Peyer's patch (tissue), 4 donors: ENCODE measurements around the gene RYR1.
"Not testable (repeated sequence)": the region's sequence is repeated elsewhere in the genome, so short reads cannot be mapped to it uniquely, and the experiment has no call there.

ENCODE experiments used
- POLR2A ChIP-seq, 2 donors: fragments of 450-650 bp; IDR thresholded peaks; one replicate each; pipeline ENCODE4 v1.5.1; 2017; ENCODE audit warnings: antibody characterized with exemption in 2 of 2, mild to moderate bottlenecking in 2 of 2, moderate library complexity in 2 of 2
- TF ChIP-seq, protein P1 (sequence below), 6 experiments: fragments of 450-650 bp in 4 of 6; fragments of 200-600 bp in 2 of 6; sonication (generic) in 1 of 6; IDR thresholded peaks; one replicate each; pipeline ENCODE4 v1.5.1; 2017 to 2019; ENCODE audit warnings: antibody characterized with exemption in 6 of 6, mild to moderate bottlenecking in 3 of 6, moderate library complexity in 1 of 6

DNA sequence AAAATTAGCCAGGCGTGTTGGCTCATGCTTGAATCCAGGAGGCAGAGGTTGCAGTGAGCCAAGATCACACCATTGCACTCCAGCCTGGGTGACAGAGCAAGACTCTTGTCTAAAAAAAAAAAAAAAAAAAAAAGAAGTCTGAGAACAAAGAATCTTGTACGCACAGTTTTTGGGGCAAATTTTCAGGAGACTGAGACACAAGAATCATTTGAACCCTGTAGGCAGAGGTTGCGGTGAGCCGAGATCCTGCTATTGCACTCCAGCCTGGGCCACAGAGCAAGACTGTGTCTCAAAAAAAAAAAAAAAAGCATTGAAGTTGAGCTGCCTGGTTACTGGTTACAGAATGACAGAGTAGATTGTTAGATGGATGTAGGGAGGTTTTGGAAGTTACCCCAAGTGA lies 39.2 kb downstream of the RYR1 start:
- not testable (repeated sequence) for TF ChIP-seq POLR2A (IDR thresholded peaks at IDR 0.05)
- TF ChIP-seq, protein P1, sequence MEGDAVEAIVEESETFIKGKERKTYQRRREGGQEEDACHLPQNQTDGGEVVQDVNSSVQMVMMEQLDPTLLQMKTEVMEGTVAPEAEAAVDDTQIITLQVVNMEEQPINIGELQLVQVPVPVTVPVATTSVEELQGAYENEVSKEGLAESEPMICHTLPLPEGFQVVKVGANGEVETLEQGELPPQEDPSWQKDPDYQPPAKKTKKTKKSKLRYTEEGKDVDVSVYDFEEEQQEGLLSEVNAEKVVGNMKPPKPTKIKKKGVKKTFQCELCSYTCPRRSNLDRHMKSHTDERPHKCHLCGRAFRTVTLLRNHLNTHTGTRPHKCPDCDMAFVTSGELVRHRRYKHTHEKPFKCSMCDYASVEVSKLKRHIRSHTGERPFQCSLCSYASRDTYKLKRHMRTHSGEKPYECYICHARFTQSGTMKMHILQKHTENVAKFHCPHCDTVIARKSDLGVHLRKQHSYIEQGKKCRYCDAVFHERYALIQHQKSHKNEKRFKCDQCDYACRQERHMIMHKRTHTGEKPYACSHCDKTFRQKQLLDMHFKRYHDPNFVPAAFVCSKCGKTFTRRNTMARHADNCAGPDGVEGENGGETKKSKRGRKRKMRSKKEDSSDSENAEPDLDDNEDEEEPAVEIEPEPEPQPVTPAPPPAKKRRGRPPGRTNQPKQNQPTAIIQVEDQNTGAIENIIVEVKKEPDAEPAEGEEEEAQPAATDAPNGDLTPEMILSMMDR (IDR thresholded peaks at IDR 0.05) = not testable (repeated sequence)
